Osteoblast (primary cell): Measurements from ENCODE around the gene SHC2. TPM values are rescaled to one million over a fixed set of nuclear protein-coding genes. Genes with fewer than 3 reads are reported as not detected.

ENCODE experiments used
- DNase-seq: peaks from one replicate; pipeline ENCODE4 v3.0.0; 2011; ENCODE audit warnings: low spot score, mixed read lengths; ENCODE audit not compliant: insufficient read length; ENCODE audit errors: missing footprints
- H2AFZ ChIP-seq: 2 replicates; pipeline ENCODE4 v1.6.0; 2011; ENCODE audit warnings: mild to moderate bottlenecking, low read length
- H3K27ac ChIP-seq: 2 replicates; pipeline ENCODE4 v1.5.1; 2011; ENCODE audit warnings: mild to moderate bottlenecking, low read depth, low read length, moderate library complexity
- H3K27me3 ChIP-seq: 2 replicates; pipeline ENCODE4 v1.6.0; 2012; ENCODE audit warnings: mild to moderate bottlenecking, control low read depth, inconsistent platforms, low read length, moderate library complexity; ENCODE audit not compliant: insufficient read depth
- H3K36me3 ChIP-seq: 2 replicates; pipeline ENCODE4 v1.5.1; 2011; ENCODE audit warnings: mild to moderate bottlenecking, low read length, control low read depth, moderate library complexity; ENCODE audit not compliant: insufficient read depth
- H3K4me1 ChIP-seq: 2 replicates; pipeline ENCODE4 v1.5.1; 2011; ENCODE audit warnings: mild to moderate bottlenecking, low read length, control low read depth, moderate library complexity; ENCODE audit not compliant: insufficient read depth
- H3K4me2 ChIP-seq: 2 replicates; pipeline ENCODE4 v1.6.0; 2011; ENCODE audit warnings: mild to moderate bottlenecking, low read length; ENCODE audit not compliant: insufficient read depth
- H3K4me3 ChIP-seq: fragments of 200-600 bp; sonication (generic); 3 replicates; pipeline ENCODE4 v1.5.1; 2012; ENCODE audit warnings: mild to moderate bottlenecking, low read length, inconsistent platforms; ENCODE audit not compliant: insufficient read depth
- H3K79me2 ChIP-seq: 2 replicates; pipeline ENCODE4 v1.6.0; 2012; ENCODE audit warnings: mild to moderate bottlenecking, low read length, control low read depth, inconsistent platforms; ENCODE audit not compliant: insufficient read depth
- H3K9me3 ChIP-seq: 2 replicates; pipeline ENCODE4 v1.5.1; 2011; ENCODE audit warnings: low read depth, low read length, control low read depth
- H4K20me1 ChIP-seq: 2 replicates; pipeline ENCODE4 v1.6.0; 2012; ENCODE audit warnings: mild to moderate bottlenecking, low read length, control low read depth; ENCODE audit not compliant: insufficient read depth
- CTCF ChIP-seq: IDR thresholded peaks from 2 replicates; pipeline ENCODE4 v1.5.1; 2011; ENCODE audit warnings: mild to moderate bottlenecking, low read depth, low read length, moderate library complexity; ENCODE audit errors: extremely low read depth
- total RNA-seq: library from RNA; depleted of rRNA; stranded (reverse); fragments of >200 nt; gene quantifications from 2 replicates; pipeline ENCODE4 v1.2.3, GENCODE V29; 2012

Gene SHC2
- total RNA-seq, 1 donor: 0.36 TPM

DNA sequence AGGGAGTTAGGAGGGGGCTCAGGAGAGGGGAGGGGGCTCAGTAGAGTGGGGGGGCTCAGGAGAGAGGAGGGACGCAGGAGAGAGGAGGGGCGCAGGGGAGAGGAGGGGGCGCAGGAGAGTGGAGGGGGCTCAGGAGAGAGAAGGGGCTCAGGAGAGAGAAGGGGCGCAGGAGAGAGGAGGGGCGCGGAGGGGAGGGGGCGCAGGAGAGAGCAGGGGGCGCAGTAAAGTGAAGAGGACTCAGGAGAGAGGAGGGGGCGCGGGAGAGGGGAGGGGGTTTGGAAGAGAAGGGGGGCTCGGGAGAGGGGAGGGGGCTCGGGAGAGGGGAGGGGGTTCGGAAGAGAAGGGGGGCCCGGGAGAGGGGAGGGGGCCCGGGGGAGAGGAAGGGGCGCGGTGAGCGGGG is 36.2 kb upstream of the SHC2 start:
- TF ChIP-seq CTCF: no peak
- H3K4me3 ChIP-seq: no peak overlapping the region
- H3K4me1 ChIP-seq: no peaks in the 10 kb centered on the region
- H2AFZ ChIP-seq: no peak overlapping the region
- no peak overlapping the region for H3K27ac ChIP-seq
- peaks cover 21% of the 10 kb centered on the region for H3K27me3 ChIP-seq
- no peaks in the 10 kb centered on the region for H3K79me2 ChIP-seq
- H4K20me1 ChIP-seq: no peaks in the 10 kb centered on the region
- no peak overlapping the region for H3K4me2 ChIP-seq
- H3K36me3 ChIP-seq: no peaks in the 10 kb centered on the region
- DNase-seq: peak; percentile 19
- H3K9me3 ChIP-seq: no peaks in the 10 kb centered on the region

DNA sequence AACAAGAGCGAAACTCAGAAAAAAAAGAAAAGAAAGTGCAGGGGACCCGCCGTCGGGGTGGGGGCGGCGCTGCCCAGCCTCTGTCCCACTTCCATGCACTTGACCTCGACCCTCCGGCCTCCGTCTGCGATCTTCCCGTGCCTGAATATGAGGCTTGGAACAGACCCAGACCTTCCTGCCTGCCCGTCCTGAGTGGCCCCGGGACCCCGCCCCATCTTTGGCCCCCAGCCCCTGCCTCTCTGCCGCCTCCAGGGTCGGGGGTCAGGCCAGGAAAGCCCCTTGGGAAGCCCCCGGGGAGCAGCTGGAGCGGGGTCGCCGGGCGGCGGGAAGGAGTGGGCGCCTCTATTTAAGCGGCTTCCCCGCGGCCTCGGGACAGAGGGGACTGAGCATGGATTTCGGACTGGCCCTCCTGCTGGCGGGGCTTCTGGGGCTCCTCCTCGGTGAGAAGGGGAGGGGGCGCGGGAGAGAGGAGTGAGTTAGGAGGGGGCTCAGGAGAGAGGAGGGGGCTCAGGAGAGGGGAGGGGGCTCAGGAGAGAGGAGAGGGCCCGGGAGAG is 35.4 kb upstream of the SHC2 start, which contains the start of gene MADCAM1:
TSS of gene MADCAM1 (plus strand) at position 375 of the 554 bp plus-strand sequence. CDS start at position 389, 14 bp downstream.
- Histone ChIP-seq H3K79me2 (no peaks in the 10 kb centered on the region), H3K4me1 (no peaks in the 10 kb centered on the region), H3K4me3 (no peak within 1 kb of the TSS), H3K36me3 (no peaks in the 10 kb centered on the region), H3K27ac (no peak within 1 kb of the TSS), H2AFZ (no peak within 1 kb of the TSS), H4K20me1 (no peaks in the 10 kb centered on the region), H3K4me2 (no peak within 1 kb of the TSS), H3K9me3 (no peaks in the 10 kb centered on the region), H3K27me3 (peaks cover 21% of the 10 kb centered on the region)
- DNase-seq: peak; percentile 72
- TF ChIP-seq CTCF: no peak

DNA sequence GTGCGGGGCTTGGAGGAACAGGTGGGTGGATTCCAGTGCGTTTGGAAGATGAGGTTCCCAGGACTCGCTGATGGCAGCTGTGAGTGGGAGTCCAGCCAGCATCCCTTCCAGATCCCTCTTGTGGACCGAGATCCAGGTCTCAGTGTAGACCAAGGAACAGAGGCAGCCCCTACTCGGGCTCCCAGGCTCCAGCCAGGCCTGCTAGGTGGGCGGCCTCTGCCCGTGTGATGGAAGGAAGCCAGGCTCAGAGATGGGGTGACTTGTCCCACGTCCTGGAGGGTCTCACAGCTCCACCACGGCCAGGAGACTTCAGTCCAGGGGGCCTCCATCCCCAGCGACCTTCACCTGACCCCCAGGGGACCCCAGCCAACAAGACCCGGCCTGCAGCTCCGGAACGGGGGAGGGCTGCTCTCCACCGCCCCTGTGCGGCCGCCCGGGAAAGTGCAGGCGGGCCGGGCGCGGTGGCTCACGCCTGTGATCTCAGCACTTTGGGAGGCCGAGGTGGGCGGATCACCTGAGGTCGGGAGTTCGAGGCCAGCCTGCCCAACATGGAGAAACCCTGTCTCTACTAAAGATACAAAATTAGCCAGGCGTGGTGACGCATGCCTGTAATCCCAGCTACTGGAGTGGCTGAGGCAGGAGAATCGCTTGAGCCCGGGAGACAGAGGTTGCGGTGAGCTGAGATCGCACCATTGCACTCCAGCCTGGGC is 34.7 kb upstream of the SHC2 start:
- no peak overlapping the region for H3K4me3 ChIP-seq

More for the DNA sequence above, 34.7 kb upstream of the SHC2 start:
- Histone ChIP-seq H3K9me3 (no peaks in the 10 kb centered on the region), H3K36me3 (no peaks in the 10 kb centered on the region), H3K79me2 (no peaks in the 10 kb centered on the region), H3K4me2 (no peak overlapping the region), H3K4me1 (no peaks in the 10 kb centered on the region), H3K27me3 (peaks cover 21% of the 10 kb centered on the region), H3K27ac (no peak overlapping the region), H2AFZ (no peak overlapping the region), H4K20me1 (no peaks in the 10 kb centered on the region)
- DNase-seq: peak; percentile 95
- peak; percentile 54 for TF ChIP-seq CTCF
